ENCODE measurements around the gene TRAP1. TPM values are rescaled to one million over a fixed set of nuclear protein-coding genes. Genes with fewer than 3 reads are reported as not detected.

The TRAP1 gene
- total RNA-seq = 67.0 TPM
- long read RNA-seq, transcript TRAP1-201 (18 exons, 2,296 nt) = major isoform, 91 of 119 reads
- long read RNA-seq, partial matches to known transcripts = 13 of 119 reads
- long read RNA-seq, other reads (novel, unspliced or antisense) = 13 of 119 reads

DNA sequence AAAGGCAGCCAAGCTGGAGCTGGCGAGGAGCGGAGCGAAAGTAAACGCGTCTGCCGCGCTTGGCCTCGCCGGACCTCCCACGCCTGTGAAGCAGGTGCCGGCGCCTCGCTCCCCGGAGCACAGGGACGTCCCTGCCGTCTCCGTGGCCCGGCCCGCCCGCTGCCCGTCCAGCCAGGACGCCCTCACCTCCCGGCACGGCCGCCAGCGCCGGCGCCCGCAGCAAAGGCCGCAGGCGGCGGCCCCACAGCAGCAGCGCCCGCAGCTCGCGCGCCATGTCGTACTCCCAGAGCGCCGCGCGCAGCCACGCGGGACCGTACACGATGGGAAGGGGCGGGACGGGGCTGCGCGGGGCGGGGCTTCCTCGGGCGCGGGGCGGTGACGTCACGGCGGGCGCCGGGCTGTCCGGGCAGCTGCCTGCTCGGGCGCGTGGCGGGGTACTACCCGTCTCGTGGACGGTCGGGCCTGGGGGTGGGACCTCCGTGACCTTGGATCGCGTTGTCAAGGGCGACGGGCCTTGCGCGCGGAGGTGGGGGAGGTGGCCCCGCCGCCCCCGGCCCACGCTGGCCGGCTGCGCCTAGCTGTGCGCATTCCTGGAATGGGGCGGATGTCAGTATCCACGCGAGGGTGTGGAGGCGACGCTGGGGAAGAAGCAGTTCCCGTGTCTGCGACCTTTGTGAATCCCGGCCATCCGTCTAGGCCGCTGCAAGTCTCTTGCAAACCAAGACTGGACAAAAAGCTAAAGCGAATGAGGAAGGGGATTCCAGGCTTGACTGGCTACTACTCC, at the start of gene TRAP1:
Gene TRAP1, minus strand, starts transcription at position 290 of the 784 bp plus-strand sequence. Its CDS starts 16 bp downstream, at position 274.
- Histone ChIP-seq H3K27me3 (no peaks in the 10 kb centered on the region), H3K4me1 (no peaks in the 10 kb centered on the region), H3K27ac (peak within 1 kb of the TSS; percentile 90), H3K9me3 (no peaks in the 10 kb centered on the region), H3K4me3 (peak within 1 kb of the TSS; percentile 97), H3K36me3 (peaks cover 5% of the 10 kb centered on the region)
- TF ChIP-seq, protein P1, sequence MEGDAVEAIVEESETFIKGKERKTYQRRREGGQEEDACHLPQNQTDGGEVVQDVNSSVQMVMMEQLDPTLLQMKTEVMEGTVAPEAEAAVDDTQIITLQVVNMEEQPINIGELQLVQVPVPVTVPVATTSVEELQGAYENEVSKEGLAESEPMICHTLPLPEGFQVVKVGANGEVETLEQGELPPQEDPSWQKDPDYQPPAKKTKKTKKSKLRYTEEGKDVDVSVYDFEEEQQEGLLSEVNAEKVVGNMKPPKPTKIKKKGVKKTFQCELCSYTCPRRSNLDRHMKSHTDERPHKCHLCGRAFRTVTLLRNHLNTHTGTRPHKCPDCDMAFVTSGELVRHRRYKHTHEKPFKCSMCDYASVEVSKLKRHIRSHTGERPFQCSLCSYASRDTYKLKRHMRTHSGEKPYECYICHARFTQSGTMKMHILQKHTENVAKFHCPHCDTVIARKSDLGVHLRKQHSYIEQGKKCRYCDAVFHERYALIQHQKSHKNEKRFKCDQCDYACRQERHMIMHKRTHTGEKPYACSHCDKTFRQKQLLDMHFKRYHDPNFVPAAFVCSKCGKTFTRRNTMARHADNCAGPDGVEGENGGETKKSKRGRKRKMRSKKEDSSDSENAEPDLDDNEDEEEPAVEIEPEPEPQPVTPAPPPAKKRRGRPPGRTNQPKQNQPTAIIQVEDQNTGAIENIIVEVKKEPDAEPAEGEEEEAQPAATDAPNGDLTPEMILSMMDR (IDR thresholded peaks at IDR 0.05) = no peak
- intact Hi-C loops (cut with DNase I) = no loop called here
- ATAC-seq (peak; percentile 98), DNase-seq (peak; percentile 95)

DNA sequence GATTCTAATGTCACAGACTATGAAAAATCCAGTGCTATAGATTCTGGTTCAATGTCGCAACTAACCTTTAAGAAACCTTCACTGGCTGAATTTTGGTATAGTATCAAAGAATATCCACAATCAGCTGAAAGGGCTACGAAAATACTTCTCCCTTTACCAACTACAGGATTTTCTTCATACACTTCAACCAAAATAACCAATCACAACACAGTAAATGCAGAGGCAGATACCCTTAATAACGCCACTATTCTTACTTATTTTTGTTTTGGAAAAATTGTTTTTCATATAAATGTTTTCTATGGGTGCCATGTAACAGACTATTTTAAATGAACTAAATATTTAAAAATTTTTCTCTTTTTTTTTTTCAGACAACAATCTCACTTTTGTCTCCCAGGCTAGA, 48.9 kb upstream of the TRAP1 start:
- intact Hi-C loops (cut with DNase I) = no loop called here
- ATAC-seq = no peak
- TF ChIP-seq, protein P1 (IDR thresholded peaks at IDR 0.05) = no peak

DNA sequence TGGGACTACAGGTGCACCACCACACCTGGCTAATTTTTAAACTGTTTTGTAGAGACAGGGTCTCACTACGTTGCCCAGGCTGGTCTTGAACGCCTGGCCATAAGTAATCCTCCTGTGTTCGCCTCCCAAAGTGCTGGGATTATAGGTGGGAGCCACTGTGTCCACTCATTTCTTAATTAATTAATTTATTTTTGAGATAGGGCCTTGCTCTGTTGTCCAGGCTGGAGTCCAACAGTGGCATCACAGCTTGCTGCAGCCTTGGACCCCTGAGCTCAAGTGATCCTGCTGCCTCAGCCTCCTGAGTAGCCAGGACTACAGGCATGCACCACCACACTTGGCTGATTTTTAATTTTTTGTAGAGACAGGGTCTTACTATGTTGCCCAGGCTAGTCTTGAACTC, 47.1 kb upstream of the TRAP1 start:
- intact Hi-C loops (cut with DNase I) = no loop called here
- peaks cover 98% of the 10 kb centered on the region for H3K36me3 ChIP-seq

More for the DNA sequence above, 48.9 kb upstream of the TRAP1 start:
- DNase-seq = no peak
- Histone ChIP-seq H3K36me3 (peaks cover 100% of the 10 kb centered on the region), H3K4me1 (no peaks in the 10 kb centered on the region), H3K27ac (no peak overlapping the region), H3K4me3 (no peak overlapping the region), H3K9me3 (no peaks in the 10 kb centered on the region), H3K27me3 (no peaks in the 10 kb centered on the region)

DNA sequence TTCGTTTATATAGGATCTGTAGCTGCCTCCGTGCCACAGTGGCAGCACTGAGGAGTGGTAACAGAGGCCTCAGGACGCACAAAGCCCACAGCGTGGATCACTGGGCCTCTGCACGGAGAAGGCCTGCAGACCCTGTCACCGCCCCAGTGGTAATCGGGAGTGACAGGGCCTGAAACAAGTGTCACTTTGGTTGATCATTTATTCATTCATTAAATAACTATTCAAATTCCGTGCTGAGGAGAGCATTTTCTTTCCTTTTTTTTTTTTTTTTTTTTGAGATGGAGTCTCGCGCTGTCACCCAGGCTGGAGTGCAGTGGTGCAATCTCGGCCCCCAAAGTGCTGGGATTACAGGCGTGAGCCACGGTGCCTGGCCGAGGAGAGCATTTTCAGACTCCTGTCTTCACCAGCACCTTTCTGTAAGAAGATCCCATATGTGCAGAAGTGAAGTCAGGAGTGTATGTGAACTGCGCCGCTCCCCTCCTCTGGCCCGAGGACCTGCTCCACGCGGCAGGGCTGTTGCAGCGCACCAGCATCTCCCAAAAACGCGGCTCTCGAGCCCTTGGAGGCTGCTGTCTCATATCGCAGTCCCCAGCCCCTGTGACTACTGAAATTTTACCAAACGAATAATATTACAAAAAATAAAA, 44.9 kb upstream of the TRAP1 start:
- Histone ChIP-seq H3K27me3 (no peaks in the 10 kb centered on the region), H3K4me3 (no peak overlapping the region), H3K36me3 (peaks cover 96% of the 10 kb centered on the region), H3K4me1 (no peaks in the 10 kb centered on the region), H3K27ac (no peak overlapping the region), H3K9me3 (no peaks in the 10 kb centered on the region)
- TF ChIP-seq, protein P1 (IDR thresholded peaks at IDR 0.05) = no peak
- no peak for ATAC-seq
- intact Hi-C loops (cut with DNase I) = no loop called here
- DNase-seq = no peak

More for the DNA sequence above, 47.1 kb upstream of the TRAP1 start:
- H3K9me3 ChIP-seq = no peaks in the 10 kb centered on the region
- no peak overlapping the region for H3K4me3 ChIP-seq
- TF ChIP-seq, protein P1 (IDR thresholded peaks at IDR 0.05) = no peak
- no peaks in the 10 kb centered on the region for H3K4me1 ChIP-seq
- no peaks in the 10 kb centered on the region for H3K27me3 ChIP-seq
- no peak overlapping the region for H3K27ac ChIP-seq
- DNase-seq (no peak), ATAC-seq (no peak)

DNA sequence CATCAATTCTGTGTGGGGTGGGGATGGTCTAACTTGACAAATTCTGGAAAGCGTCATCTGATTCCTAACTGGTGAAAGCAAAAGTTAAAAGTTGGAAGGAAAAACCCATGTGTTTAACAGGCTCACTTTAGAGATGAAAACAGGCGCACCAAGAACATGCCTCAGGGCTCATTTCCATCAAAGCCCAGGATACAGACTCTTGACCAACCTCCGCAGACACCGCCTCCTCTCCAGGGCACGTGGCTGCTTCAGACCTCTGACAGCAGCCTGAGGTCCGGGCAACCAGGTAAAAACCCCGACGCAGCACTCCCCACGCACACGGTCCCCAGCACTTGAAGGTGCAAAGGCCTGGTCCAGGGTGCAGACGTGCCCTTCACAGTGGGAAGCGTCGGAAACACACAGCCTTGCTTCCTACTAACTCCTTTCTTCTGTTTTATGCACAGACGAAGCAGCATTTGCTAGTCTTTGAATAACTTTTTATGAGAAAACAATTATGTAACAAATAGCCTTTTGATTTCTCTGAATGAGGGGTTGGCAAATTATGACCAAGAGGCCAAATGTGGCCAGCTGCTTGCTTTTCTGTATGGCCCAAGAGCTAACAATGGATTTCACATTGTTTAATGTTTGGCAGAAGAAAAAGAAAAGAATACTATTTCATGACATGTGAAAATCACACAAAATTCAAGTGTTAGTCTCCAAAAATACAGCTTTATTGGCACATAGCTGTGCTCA, 44.2 kb upstream of the TRAP1 start:
- Histone ChIP-seq H3K4me1 (no peaks in the 10 kb centered on the region), H3K9me3 (no peaks in the 10 kb centered on the region), H3K36me3 (peaks cover 96% of the 10 kb centered on the region), H3K27ac (no peak overlapping the region), H3K27me3 (no peaks in the 10 kb centered on the region), H3K4me3 (no peak overlapping the region)
- TF ChIP-seq, protein P1 (IDR thresholded peaks at IDR 0.05) = no peak
- no peak for ATAC-seq
- DNase-seq = no peak
- intact Hi-C loops (cut with DNase I) = no loop called here
